Hindlimb muscle (tissue), 1 donor: ENCODE results near the gene SLC39A7. TPM values are rescaled to one million over a fixed set of nuclear protein-coding genes. Genes with fewer than 3 reads are reported as not detected.

ENCODE experiments used
- DNase-seq: peaks from one replicate; pipeline ENCODE4 v3.0.0-alpha.2; 2013
- polyA plus RNA-seq: library from polyadenylated mRNA; unstranded; fragments of 120-200 nt; gene quantifications from one replicate; pipeline ENCODE4 v1.2.1, GENCODE V29; 2013; ENCODE audit not compliant: insufficient read length

SLC39A7 gene
- 65.8 TPM for polyA plus RNA-seq

GRCh38 chr6:33200219-33201146 lies at the start of gene SLC39A7, which contains the start of gene RXRB:
TSS of gene SLC39A7 (plus strand) at chr6:33200867. CDS start at chr6:33201246, 379 bp downstream.
TSS of gene RXRB (minus strand) at chr6:33200665. CDS start at chr6:33200476, 189 bp downstream.
- DNase-seq: peak; percentile 100

- DNase-seq: no peak
Observed at GRCh38 chr6:33151050-33151449, 49.6 kb upstream of the SLC39A7 start.

GRCh38 chr6:33154349-33154748 lies 46.3 kb upstream of the SLC39A7 start:
- DNase-seq: no peak

GRCh38 chr6:33156561-33156960 lies 44.1 kb upstream of the SLC39A7 start:
- DNase-seq: no peak

GRCh38 chr6:33156964-33157363 lies 43.7 kb upstream of the SLC39A7 start:
- DNase-seq: no peak

- DNase-seq: no peak
Observed at GRCh38 chr6:33160096-33160495, 40.6 kb upstream of the SLC39A7 start.

- peak; percentile 70 for DNase-seq
Observed at GRCh38 chr6:33160728-33161344, 39.8 kb upstream of the SLC39A7 start.

- DNase-seq: peak; percentile 83
Observed at GRCh38 chr6:33161354-33162331, 39.0 kb upstream of the SLC39A7 start.

- DNase-seq: no peak
Observed at GRCh38 chr6:33163540-33163939, 37.1 kb upstream of the SLC39A7 start.

- DNase-seq: no peak
Observed at GRCh38 chr6:33164176-33164575, 36.5 kb upstream of the SLC39A7 start.

GRCh38 chr6:33164665-33165373 lies 35.8 kb upstream of the SLC39A7 start:
- DNase-seq: no peak

GRCh38 chr6:33165581-33166258 lies 34.9 kb upstream of the SLC39A7 start:
- no peak for DNase-seq

GRCh38 chr6:33166363-33166762 lies 34.3 kb upstream of the SLC39A7 start:
- DNase-seq: no peak

GRCh38 chr6:33166811-33167210 lies 33.9 kb upstream of the SLC39A7 start:
- no peak for DNase-seq

- no peak for DNase-seq
Observed at GRCh38 chr6:33167374-33168283, 33.0 kb upstream of the SLC39A7 start.

GRCh38 chr6:33168284-33168601 lies 32.4 kb upstream of the SLC39A7 start:
- no peak for DNase-seq

GRCh38 chr6:33168639-33169038 lies 32.0 kb upstream of the SLC39A7 start:
- DNase-seq: no peak

- no peak for DNase-seq
Observed at GRCh38 chr6:33169291-33170175, 31.1 kb upstream of the SLC39A7 start.
